B cell (primary cell): Measurements from ENCODE around the gene SLC43A2.

ENCODE experiments used
- EZH2 ChIP-seq: IDR thresholded peaks from 2 replicates; pipeline ENCODE4 v1.6.1; 2012; ENCODE audit warnings: borderline replicate concordance, low read depth, mild to moderate bottlenecking, moderate library complexity, low read length; ENCODE audit not compliant: insufficient read depth, poor library complexity, severe bottlenecking
- TF ChIP-seq, protein P1 (sequence below): fragments of 200-600 bp; IDR thresholded peaks from one replicate; pipeline ENCODE4 v1.8.0; 2022; ENCODE audit warnings: antibody characterized with exemption, mild to moderate bottlenecking

- no peak for TF ChIP-seq EZH2
- TF ChIP-seq, protein P1, sequence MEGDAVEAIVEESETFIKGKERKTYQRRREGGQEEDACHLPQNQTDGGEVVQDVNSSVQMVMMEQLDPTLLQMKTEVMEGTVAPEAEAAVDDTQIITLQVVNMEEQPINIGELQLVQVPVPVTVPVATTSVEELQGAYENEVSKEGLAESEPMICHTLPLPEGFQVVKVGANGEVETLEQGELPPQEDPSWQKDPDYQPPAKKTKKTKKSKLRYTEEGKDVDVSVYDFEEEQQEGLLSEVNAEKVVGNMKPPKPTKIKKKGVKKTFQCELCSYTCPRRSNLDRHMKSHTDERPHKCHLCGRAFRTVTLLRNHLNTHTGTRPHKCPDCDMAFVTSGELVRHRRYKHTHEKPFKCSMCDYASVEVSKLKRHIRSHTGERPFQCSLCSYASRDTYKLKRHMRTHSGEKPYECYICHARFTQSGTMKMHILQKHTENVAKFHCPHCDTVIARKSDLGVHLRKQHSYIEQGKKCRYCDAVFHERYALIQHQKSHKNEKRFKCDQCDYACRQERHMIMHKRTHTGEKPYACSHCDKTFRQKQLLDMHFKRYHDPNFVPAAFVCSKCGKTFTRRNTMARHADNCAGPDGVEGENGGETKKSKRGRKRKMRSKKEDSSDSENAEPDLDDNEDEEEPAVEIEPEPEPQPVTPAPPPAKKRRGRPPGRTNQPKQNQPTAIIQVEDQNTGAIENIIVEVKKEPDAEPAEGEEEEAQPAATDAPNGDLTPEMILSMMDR: no peak
These were observed 22.2 kb downstream of the SLC43A2 start for GRCh38 chr17:1606352-1606985.
